D341Med (cell line): ENCODE data around the gene MEMO1.
"Not testable (repeated sequence)": the region's sequence is repeated elsewhere in the genome, so short reads cannot be mapped to it uniquely, and the experiment has no call there.

Source experiments
- DNase-seq: peaks from one replicate; pipeline ENCODE4 v3.0.0; 2012; ENCODE audit warnings: low spot score

MEMO1 gene

DNA sequence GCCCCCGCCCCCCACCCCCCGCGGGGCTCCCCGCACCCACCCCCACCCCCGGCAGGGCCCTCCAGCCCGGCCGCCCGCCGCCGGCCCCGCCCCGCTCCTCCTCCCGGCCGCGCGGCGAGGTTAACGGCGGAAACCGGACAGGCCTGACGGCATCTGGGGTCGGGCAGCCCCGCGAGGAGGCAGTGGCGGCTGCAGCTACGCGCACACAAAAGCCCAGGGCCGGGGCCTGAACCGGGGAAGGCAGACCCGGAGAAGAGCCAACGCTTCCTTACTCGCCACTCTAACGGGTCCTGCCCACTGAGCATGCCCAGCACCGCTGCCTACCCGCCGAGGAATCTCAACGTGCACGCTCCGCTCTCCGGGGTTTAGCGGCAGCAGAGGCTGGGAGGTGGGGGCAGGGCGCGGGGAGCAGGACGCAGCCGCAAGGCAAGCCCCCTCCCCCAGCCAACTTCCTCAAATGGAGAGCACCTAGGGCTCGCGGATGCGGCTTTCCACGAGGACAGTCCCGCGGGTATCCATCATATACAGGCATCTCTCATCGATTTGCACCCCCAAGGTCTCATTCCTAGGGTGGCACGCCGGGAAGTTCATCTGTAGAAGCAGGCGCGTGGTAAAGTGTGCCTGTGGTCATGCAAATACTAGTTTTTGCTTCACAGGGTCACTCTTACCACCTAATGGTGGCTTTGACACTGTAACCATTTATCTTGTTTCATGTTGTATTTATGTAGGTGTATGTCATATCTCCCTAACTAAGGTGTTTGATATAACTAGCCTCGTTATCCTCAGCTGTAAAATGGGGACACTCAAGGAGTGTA lies at the start of gene MEMO1:
Gene MEMO1, minus strand, starts transcription at position 339 of the 815 bp plus-strand sequence. CDS start 761 bp downstream, outside the sequence.
- DNase-seq: peak; percentile 94

DNA sequence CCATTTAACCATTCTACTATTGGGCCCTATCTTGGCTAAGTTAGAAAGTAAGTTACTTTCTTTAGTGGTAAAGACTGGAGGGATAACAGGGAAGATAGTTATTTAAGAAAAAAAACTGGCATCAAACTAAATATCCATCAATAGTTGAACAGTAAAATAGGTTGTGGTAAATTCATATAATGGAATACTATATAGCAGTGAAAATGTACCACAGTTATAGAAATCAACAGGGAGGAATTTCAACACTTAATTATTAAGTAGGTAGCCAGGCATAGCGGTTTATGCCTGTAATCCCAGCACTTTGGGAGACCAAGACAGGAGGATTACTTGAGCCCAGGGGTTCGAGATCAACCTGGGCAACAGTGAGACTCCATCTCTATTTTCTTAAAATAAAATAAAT lies 49.5 kb upstream of the MEMO1 start:
- no peak for DNase-seq

DNA sequence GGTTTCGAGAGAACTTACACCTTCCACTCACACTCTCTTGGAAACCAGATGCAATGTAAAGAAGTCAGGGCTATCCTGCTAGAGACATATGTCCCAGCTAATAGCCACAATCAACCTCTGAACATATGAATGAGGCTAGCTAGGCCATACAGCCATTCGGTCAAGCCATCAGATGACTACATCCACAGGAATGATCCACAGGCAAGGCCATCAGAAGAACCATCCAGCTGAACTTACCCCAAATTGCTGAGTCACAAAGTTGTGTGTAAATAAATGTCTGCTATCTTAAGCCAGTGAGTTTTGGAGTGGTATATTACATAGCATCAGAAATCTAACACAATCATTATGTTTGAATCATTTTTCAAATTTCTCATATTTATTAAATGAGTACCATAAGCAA lies 47.3 kb upstream of the MEMO1 start:
- DNase-seq: no peak

DNA sequence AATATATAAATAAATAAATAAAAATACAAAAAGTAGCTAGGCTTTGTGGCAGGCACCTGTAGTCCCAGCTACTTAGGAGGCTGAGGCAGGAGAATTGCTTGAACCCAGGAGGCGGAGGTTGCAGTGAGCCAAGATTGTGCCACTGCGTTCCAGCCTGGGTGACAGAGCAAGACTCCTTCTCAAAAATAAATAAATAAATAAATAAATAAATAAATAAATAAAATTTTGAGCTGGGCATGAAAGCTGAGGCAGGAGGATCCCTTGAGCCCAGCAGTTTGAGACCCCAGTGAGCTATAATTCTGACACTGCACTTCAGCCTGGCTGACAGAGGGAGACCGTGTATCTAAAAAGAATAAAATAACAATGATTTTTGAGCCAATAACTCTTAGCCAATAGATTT lies 43.8 kb upstream of the MEMO1 start:
- not testable (repeated sequence) for DNase-seq

DNA sequence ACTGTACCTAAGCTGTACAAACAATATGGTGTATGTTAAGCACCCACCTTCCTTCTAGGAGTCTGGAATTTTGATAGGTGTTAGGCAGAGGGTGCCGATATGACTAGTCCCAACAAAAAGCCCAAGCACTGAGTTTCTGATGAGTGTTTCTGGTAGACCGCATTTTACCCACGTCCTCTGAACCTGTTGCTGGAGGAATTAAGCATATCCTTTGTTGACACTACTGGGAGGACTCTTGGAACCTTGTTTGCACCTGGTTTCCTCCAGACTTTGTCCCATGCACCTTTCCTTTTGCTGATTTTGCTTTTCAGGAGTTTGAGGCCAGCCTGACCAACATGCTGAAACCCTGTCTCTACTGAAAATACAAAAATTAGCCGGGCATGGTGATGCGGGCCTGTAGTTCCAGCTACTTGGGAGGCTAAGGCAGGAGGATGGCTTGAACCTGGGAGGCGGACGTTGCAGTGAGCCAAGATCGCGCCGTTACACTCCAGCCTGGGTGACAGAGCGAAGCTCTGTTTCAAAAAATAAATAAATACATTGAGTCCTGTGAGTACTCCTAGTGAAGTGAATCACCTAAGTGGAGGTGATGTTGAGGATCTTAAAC lies 41.1 kb upstream of the MEMO1 start:
- DNase-seq: no peak

DNA sequence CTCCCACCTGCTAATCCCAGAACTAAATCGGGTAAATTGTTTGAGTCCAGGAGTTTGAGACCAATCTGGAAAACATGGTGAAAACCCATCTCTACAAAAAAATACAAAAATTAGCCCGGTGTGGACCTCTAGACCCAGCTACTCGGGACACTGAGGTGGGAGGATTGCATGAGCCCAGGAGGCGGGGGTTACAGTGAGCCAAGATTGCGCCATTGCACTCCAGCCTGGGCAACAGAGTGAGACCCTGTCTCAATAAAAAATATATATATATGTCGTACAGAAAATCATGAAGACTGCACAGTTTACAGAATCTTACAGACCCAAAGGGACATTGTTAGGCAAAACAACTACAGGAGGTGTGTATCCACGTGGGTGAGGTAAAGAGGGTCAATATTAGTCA lies 32.8 kb upstream of the MEMO1 start:
- DNase-seq: no peak

DNA sequence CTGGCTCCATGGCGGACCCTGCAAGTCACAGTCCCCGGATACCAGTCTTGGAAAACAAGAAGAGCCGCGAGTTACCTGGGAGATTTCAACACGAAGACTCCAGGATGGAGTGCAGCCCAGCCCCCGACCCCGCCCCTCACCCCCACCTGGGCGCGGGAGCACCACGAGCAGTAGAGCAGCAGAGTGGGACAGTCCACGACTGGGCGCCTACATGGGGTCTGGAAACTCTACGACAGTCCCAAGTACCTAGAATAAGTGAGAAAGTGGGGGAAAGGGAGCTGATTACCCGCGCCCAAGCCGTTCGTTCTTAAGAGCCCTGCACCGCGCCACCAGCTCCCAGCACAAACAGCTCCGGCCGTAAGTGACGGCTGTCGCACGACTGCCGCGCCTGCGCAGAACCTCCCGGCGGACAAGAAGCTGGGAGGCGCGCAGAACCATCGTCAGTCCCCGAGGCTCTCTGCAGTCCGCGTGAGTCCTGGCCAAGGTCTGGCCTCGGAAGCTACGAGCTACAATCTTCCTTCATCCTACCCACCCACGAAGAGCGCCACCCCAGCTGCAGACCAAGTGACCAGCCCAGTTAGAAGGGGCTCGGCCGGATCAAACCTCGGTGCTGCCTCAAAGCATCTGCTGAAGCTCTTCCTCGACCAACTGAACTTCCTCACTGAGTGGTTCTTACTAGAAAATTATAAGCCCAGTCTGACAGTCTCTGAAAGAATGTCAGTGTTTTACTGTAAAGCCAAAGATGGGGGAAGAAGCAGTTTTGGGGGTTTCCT lies 28.8 kb upstream of the MEMO1 start, which contains the start of gene DPY30:
Gene DPY30, minus strand, starts transcription at position 359 of the 773 bp plus-strand sequence. Its CDS starts 349 bp downstream, at position 10.
- DNase-seq: peak; percentile 93

DNA sequence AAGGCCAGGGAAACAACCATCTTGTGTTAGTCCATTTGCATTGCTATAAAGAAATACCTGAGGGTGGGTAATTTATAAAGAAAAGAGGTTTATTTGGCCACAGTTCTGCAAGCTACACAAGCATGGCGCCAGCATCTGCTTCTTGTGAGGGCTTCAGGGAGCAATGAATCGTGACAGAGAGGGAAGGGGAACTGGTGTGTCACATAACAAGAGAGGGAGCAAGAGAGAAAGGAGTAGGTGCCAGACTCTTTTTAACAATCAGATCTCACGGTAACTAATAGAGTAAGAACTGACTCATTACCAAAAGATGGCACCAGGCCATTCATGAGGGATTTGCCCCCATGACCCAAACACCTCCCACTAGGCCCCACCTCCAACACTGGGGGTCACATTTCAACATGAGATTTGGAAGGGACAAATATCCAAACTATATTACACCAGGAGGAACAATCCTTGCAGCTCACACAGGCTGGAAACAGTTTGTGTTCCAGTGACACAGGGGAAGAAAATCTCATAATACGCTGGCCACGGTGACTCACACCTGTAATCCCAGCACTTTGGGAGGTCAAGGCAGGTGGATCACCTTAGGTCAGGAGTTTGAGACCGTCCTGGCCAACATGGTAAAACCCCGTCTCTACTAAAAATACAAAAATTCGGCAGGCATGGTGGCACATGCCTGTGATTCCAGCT lies 23.5 kb upstream of the MEMO1 start:
- DNase-seq: not testable (repeated sequence)

DNA sequence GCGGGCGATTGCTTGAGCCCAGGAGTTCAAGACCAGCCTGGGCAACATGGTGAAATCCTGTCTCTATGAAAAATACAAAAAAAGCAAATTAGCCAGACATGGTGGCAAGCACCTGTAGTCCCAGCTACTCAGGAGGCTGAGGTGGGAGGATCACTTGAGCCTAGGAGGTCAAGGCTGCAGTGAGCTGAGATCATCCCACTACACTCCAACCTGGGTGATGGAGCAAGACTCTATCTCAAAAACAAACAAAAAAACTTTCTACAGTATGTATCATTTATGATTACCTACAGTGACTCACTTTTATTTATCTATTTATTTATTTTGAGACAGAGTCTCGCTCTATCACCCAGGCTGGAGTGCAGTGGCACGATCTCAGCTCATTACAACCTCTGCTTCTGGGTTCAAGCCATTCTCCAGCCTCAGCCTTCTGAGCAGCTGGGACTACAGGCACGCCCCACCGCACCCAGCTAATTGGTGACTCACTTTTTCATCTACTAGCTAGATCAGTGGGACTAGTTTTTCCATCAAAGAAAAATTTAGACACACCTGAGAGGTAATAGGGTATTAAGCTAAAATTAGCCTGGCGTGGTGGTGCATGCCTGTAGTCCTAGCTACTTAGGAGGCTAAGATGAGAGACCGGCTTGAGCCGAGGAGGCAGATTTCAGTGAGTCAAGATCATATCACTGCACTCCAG lies 8.1 kb upstream of the MEMO1 start:
- not testable (repeated sequence) for DNase-seq

DNA sequence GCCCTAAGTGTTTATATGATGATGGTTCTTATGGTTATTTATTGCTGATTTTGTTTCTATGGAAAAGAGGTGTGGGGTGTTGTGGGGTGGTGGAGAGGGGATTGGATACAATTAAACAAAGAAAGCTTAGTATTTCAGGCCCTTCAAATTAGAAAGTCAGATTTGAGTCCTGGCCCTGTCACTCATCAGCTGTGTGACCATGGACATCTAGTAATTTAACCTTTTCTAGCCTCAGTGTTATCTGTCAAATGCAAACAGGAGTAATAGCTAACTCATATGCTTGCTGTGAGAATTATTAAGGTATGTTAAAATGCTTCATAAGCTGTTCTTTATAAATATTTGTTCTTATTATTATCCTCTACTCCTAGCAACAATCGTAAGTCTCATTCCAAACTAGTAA lies 2.1 kb upstream of the MEMO1 start:
- no peak for DNase-seq

DNA sequence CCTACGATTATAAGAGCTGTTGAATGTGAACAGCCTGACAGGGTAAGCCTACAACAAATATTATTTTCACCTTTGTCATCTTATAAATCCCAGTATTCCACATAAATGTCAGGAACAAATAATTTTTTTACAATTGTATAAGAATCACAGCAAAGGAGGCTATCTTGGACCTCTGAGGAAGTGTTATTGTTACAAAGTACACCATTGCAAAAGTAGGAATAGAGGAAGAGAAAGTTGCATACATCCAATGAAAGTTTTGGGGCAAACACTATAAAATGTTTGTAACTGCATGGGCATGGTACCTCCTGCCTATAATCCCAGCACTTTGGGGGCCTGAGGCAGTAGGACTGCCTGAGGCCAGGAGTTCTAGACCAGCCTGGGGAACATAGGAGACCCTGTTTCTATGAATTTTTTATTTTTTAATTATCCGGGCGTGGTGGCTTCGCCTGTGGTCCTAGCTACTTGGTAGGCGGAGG lies 715 bp upstream of the MEMO1 start:
- no peak for DNase-seq

DNA sequence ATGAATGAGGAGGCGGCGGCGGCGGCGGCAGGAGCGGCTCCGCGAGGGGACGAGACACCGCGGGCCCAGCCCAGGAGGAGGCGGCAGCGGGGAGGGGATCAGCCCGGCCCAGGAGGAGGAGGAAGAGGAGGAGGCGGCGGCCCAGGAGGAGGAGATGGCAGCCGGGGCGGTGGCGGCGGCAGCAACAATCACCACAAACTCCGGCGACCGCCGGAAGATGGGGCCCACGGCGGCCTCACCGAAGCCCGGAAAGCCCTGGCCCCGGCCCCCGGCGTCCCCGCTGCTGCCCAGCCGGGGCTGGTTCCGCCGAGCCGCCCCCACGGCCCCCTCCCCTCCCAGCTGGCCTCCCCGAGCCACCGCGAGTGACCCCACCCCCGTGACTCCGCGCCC lies 533 bp downstream of the MEMO1 start:
- DNase-seq: peak; percentile 46

DNA sequence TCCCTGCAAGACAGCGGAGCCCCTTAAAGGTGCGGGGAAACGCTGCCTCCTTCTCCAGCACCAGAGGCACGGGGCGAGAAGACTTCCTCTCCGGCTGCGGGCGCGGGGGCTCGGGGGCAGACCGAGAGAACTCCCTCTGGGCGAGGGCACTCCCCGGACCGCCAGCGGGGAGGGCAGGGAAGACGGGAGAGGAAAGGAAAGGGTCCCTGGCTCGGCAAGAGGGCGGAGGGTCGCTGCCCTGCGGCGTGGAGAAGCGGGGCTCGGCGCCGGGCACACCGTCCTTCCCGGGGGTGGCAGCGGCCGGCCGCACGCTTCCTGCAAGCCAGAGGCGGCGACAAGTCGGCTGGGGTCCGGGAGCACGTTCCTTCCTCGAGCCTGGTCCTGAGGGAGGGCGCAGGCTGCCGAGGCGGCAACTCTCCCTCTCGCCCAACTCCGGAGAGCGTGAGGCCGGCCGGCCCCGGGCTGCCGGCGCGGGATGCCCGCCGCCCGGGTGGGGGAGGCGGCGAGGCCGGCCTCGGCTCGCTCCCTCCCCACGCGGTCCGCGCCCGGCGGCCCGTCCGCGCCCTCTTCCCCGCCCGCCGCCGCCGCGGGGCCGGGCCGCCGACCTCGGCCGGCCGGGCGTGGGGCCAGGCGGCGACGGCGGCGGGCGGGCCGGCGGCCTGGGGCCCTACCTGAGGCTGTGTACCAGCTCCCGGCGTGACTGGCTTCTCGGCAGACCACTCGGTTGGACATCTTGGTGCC lies 1.1 kb downstream of the MEMO1 start:
- DNase-seq: peak; percentile 68

DNA sequence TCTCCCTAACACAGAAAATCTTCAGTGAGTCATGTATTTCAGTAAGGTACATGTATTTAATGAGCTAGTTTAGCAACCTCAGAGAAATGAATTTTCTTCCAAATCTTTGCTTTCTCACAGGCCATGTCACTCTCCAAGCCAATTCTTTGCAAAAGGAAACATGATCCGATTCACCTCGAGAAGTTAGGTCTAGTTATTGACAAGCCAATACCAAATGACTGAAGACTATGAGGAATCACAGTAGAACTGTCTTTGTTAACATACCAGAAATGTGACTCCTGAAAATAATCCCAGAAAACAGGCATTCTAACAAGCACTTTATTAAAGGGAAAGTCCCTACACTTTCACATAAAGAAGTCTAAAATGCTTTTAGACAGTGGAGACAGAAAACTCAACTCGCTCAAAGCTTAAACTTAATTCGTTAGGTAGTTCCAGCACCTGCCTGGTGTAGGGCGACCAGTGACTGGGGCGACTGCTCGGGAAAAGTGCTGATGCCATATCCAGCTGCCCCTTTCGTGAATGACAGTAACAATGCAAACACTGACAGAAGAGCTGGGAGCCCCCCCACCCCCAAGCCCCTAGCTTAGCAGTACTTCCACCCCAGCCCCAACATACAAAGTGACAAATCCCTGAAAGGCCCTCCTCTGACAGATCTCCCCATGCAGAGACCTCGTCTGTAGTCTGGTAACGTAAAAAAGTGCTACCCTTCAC lies 1.8 kb downstream of the MEMO1 start:
- DNase-seq: peak; percentile 38

DNA sequence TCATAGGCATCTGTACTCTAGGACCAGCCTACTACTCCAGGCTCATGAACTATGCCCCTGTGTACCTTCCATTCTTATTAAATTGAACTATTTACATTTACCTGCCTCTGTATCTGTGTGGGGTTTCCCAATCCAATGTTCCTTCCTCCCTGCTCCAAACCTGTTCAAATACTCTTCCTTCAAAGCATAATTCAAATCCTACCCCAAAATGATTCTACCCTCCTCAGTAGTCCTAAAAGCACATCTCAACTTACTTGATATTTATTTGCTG lies 3.8 kb downstream of the MEMO1 start:
- no peak for DNase-seq

DNA sequence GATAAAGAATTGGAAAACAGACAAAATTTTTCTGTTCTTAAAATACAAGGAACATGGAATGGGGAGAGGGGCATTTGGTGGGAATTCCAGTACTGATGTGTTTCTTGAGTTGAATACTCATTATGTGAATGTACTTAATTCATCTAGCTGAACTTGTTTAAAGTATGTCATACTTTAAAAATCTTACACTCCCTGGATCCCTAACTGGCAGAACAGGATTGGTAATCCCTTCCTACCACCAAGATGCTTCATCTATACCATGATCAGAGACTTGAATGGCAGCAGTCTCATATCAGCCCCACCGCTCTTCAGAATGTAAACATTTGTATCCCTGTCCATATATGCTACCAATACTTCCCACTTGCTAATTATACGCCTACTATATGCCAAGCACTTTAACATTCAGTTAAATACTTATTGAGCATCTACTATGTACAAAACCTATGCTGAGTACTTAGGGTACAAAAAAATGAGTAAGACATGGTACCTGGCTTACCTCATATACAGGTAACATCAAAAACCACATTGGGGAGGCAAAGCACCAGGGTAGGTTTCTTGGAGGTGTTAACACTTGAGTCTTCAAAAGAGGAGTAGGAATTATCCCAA lies 5.3 kb downstream of the MEMO1 start:
- DNase-seq: no peak

DNA sequence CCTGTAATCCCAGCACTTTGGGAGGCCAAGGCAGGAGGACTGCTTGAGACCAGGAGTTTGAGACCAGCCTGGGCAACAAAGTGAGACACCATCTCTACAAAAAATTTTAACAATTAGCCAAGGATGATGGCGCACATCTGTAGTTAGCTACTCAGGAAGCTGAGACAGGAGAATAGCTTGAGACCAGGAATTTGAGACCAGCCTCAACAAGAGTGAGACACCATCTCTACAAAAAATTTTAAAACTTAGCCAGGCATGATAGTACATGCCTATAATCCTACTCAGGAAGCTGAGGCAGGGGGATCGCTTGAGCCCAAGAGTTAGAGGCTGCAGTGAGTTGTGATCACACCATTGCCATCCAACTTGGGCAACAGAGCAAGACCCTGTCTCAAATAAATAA lies 7.0 kb downstream of the MEMO1 start:
- no peak for DNase-seq

DNA sequence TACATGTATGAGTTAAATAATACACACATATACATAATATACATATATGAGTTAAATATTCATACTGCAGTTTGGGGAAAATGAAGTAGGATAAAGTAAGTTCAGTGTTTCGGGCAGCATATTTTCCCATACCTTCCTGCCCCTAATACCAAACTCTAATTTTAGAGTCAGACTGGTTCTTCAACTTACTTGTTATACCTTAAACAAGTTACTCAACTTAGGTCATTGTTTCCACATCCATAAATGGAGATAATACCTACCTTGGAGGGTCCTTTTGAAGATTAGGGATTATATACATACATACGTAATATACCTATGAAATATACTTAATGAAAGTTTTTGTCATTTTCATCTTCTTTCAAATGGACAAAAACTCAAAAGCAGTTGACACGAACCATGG lies 8.4 kb downstream of the MEMO1 start:
- DNase-seq: no peak

DNA sequence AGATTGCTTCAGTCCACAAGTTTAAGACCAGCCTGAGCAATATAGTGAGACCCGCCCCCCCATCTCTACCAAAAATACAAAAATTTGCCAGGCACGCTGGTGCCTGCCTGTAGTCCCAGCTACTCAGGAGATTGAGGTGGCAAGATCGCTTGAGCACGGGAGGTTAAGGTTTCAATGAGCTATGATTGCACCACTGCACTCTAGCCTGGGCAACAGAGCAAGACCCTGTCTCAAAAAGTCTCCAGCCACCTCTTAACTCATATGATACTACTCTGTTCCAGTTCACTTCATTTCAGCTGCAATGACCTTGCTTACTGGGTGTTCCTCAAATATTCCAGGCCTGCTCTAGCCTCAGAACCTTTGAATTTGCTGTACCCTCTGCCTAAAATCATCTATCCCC lies 11.4 kb downstream of the MEMO1 start:
- DNase-seq: no peak
